Keratinocyte (primary cell): ENCODE results near the gene DNAJC27.

Experiments used
- CTCF ChIP-seq, 3 experiments: IDR thresholded peaks in 1 of 3; conservative IDR thresholded peaks in 1 of 3; optimal IDR thresholded peaks in 1 of 3; 2 replicates in 2 of 3; 3 replicates in 1 of 3; pipeline versions ENCODE3 to v1.5.1; 2011; ENCODE audit warnings: low read length in 3 of 3, mild to moderate bottlenecking in 3 of 3, moderate library complexity in 2 of 3, control low read depth in 1 of 3, inconsistent platforms in 1 of 3; ENCODE audit not compliant: insufficient read depth in 2 of 3; ENCODE audit errors: extremely low read depth in 1 of 3
- EZH2 ChIP-seq: IDR thresholded peaks from one replicate; pipeline ENCODE4 v1.6.1; 2012; ENCODE audit warnings: inconsistent platforms, mild to moderate bottlenecking, low read length, moderate library complexity

DNA sequence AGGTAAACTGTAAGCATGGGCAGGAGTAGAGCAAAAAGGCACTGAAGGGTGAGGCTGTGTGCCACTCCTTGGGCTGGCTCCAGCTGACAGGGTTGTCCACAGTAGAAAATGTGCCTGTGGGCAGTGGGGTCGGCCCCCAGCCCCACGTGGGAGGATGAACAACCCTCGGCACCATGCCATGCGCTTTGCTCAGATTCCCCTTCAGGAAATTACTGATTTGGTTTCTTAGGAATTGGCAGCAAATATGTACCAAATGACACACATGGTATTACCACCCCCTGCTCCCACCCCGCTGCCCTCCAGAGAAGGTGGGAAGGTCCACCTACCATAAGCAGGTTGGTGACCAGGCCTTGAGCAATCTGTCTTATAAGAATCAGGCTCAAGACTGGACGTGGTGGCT is 65.3 kb downstream of the DNAJC27 start:
- no peak for TF ChIP-seq CTCF (optimal IDR thresholded peaks at IDR 0.05 in 1 of 3, IDR thresholded peaks at IDR 0.05 in 1 of 3, conservative IDR thresholded peaks at IDR 0.05 in 1 of 3; ENCODE audit: extremely low read depth in 1 of 3, insufficient read depth in 2 of 3, low read length in 3 of 3)
- no peak for TF ChIP-seq EZH2
